HepG2 (cell line): Measurements from ENCODE around the gene LUZP1. TPM values are rescaled to one million over a fixed set of nuclear protein-coding genes. Genes with fewer than 3 reads are reported as not detected.

Experiments
- ATAC-seq: fragments of 200-7000 bp; cut with Tn5 transposase; 3 replicates; pipeline ENCODE4 v1.9.1; 2020; ENCODE audit warnings: mild to moderate bottlenecking, moderate library complexity
- BruUV-seq: library from RNA; stranded (reverse); fragments of 400-500 nt; replicated peaks from 2 replicates; lab custom pipeline; 2021; lab: Mats Ljungman, UMichigan
- CTCF ChIA-PET: fragments of 300-600 bp; formaldehyde crosslinking; extraction: SDS; loops from one replicate; lab custom pipeline; 2021; ENCODE audit warnings: low total read pairs, inconsistent platforms, low intra/inter-chr PET ratio; lab: Yijun Ruan, JAX
- POLR2A ChIA-PET: fragments of 350-600 bp; sonication (Branson Sonifier 250); formaldehyde crosslinking; loops from one replicate; lab custom pipeline; 2020; ENCODE audit warnings: antibody characterized with exemption, inconsistent platforms; lab: Yijun Ruan, JAX
- DNase-seq: peaks from one replicate; pipeline ENCODE4 v3.0.0-alpha.2; 2015; ENCODE audit warnings: low spot score
- FAIRE-seq: peaks from 3 replicates; lab custom pipeline; 2011; peaks lifted over from hg19 to GRCh38; lab: Jason Lieb, UNC
- H2AFZ ChIP-seq: one replicate; pipeline ENCODE4 v1.6.1; 2011; ENCODE audit warnings: low read length, inconsistent platforms
- H3K27ac ChIP-seq: fragments of 300-600 bp; 3 replicates; pipeline ENCODE4 v1.8.0; 2011; ENCODE audit warnings: mixed run types, mild to moderate bottlenecking, mixed read lengths, low read length, inconsistent platforms; ENCODE audit not compliant: insufficient read depth; ENCODE audit errors: extremely low read length
- H3K27me3 ChIP-seq, 2 experiments: fragments of 200-600 bp in 1 of 2; 2 replicates in 1 of 2; 3 replicates in 1 of 2; pipeline versions ENCODE4 v1.6.0 to v1.8.0; 2011; ENCODE audit warnings: low read length in 2 of 2, mild to moderate bottlenecking in 2 of 2, moderate library complexity in 2 of 2, inconsistent platforms in 1 of 2; ENCODE audit not compliant: insufficient read depth in 2 of 2, control insufficient read depth in 1 of 2
- H3K36me3 ChIP-seq, 2 experiments: fragments of 200-600 bp in 1 of 2; replicated peaks in 1 of 2; 2 replicates in 1 of 2; 3 replicates in 1 of 2; pipeline versions ENCODE4 v1.5.1 to v1.8.0; 2011; ENCODE audit warnings: low read length in 2 of 2, inconsistent platforms in 1 of 2; ENCODE audit not compliant: insufficient read depth in 2 of 2, control insufficient read depth in 1 of 2
- H3K4me1 ChIP-seq: 2 replicates; pipeline ENCODE4 v1.5.1; 2012; ENCODE audit warnings: low read length, inconsistent platforms; ENCODE audit not compliant: insufficient read depth
- H3K4me2 ChIP-seq: 2 replicates; pipeline ENCODE4 v1.6.0; 2011; ENCODE audit warnings: low read depth, low read length, inconsistent platforms
- H3K4me3 ChIP-seq, 3 experiments: fragments of 200-600 bp in 1 of 3; sonication (generic), shearing (Covaris generic) in 1 of 3; replicated peaks in 1 of 3; 2 replicates each; pipeline ENCODE4 v1.5.1; 2011 to 2016; ENCODE audit warnings: low read length in 3 of 3, inconsistent platforms in 2 of 3, low read depth in 2 of 3, mild to moderate bottlenecking in 2 of 3, control low read depth in 1 of 3, mixed read lengths in 1 of 3; ENCODE audit not compliant: insufficient read depth in 1 of 3
- H3K79me2 ChIP-seq: one replicate; pipeline ENCODE4 v1.6.1; 2011; ENCODE audit warnings: low read length, inconsistent platforms; ENCODE audit not compliant: insufficient read depth
- H3K9ac ChIP-seq: 2 replicates; pipeline ENCODE4 v1.6.0; 2011; ENCODE audit warnings: mild to moderate bottlenecking, low read depth, low read length, inconsistent platforms; ENCODE audit not compliant: insufficient read depth
- H3K9me3 ChIP-seq: 2 replicates; pipeline ENCODE4 v1.5.1; 2012; ENCODE audit warnings: mild to moderate bottlenecking, low read length
- H4K20me1 ChIP-seq: 2 replicates; pipeline ENCODE4 v1.6.0; 2011; ENCODE audit warnings: inconsistent platforms, mild to moderate bottlenecking, low read length, moderate library complexity; ENCODE audit not compliant: insufficient read depth
- HOXA9 ChIP-seq: sonication (generic); formaldehyde crosslinking; IDR thresholded peaks from 2 replicates; pipeline ENCODE4 v1.8.1; 2022; ENCODE audit warnings: missing genetic modification reagents, mild to moderate bottlenecking, moderate library complexity, borderline replicate concordance
- MAFG ChIP-seq: sonication (generic); formaldehyde crosslinking; IDR thresholded peaks from 2 replicates; pipeline ENCODE4 v1.5.1; 2020; ENCODE audit warnings: mild to moderate bottlenecking, missing genetic modification reagents
- MED13 ChIP-seq: sonication (generic); formaldehyde crosslinking; IDR thresholded peaks from 2 replicates; pipeline ENCODE4 v1.5.0; 2020; ENCODE audit warnings: missing genetic modification reagents
- RXRB ChIP-seq: IDR thresholded peaks from 2 replicates; pipeline ENCODE4 v1.6.1; 2016; ENCODE audit warnings: borderline replicate concordance, missing genetic modification reagents, missing compliant biosample characterization
- TBX2 ChIP-seq: sonication (generic); formaldehyde crosslinking; IDR thresholded peaks from 2 replicates; pipeline ENCODE4 v1.5.0; 2020; ENCODE audit warnings: missing genetic modification reagents, mild to moderate bottlenecking, borderline replicate concordance
- ZKSCAN5 ChIP-seq: sonication (generic); formaldehyde crosslinking; IDR thresholded peaks from 2 replicates; pipeline ENCODE4 v1.5.1; 2020; ENCODE audit warnings: mild to moderate bottlenecking, missing genetic modification reagents
- ZNF780A ChIP-seq: sonication (generic); formaldehyde crosslinking; IDR thresholded peaks from 2 replicates; pipeline ENCODE4 v1.8.0; 2022; ENCODE audit warnings: mild to moderate bottlenecking, missing genetic modification reagents, moderate library complexity
- ZNF891 ChIP-seq: sonication (generic); formaldehyde crosslinking; IDR thresholded peaks from 2 replicates; pipeline ENCODE4 v1.5.0; 2020; ENCODE audit warnings: mild to moderate bottlenecking, missing genetic modification reagents
- WGBS: methylation state at CpG from one replicate; pipeline ENCODE4 v1.1.6; 2017; ENCODE audit warnings: low lambda C conversion rate; 5-methylcytosine and 5-hydroxymethylcytosine counted together
- in situ Hi-C: cut with HindIII; loops from 2 replicates; pipeline ENCODE4 v1.10.0; 2017; ENCODE audit warnings: low pct_unique_long_range_greater_than_20kb; ENCODE audit not compliant: extremely low pct_ligation_motif_present
- intact Hi-C: fragments of 100-400 bp; cut with micrococcal nuclease; formaldehyde crosslinking; loops from one replicate; pipeline ENCODE4 v1.10.0; 2022; ENCODE audit not compliant: unreplicated experiment
- polyA plus RNA-seq, 8 experiments: library from polyadenylated mRNA; depleted of rRNA in 3 of 8; stranded (reverse) in 7 of 8; unstranded in 1 of 8; fragments of >200 nt; fragmentation: Illumina TruSeq in 4 of 8; extraction: Trizol in 4 of 8; gene quantifications; 2 replicates each; pipeline versions ENCODE4 v1.2.1 to v1.2.3, GENCODE V29; 2011 to 2016; ENCODE audit warnings: low read depth in 4 of 8, missing spikeins in 1 of 8, mixed read lengths in 1 of 8; ENCODE audit not compliant: insufficient read depth in 1 of 8
- total RNA-seq, 5 experiments: library from RNA; depleted of rRNA; stranded (reverse); fragments of >200 nt; fragmentation: Illumina TruSeq; extraction: Trizol; gene quantifications; 2 replicates each; pipeline ENCODE4 v1.2.3, GENCODE V29; 2016; ENCODE audit warnings: low read depth in 1 of 5
- TF ChIP-seq, protein P1 (sequence below): IDR thresholded peaks from 2 replicates; pipeline ENCODE4 v1.6.1; 2016; ENCODE audit warnings: control low read depth
- TF ChIP-seq, protein P2 (sequence below): sonication (generic); formaldehyde crosslinking; IDR thresholded peaks from 2 replicates; pipeline ENCODE4 v1.5.0; 2020; ENCODE audit warnings: mild to moderate bottlenecking, missing genetic modification reagents, moderate library complexity
- TF ChIP-seq, protein P3 (sequence below): sonication (generic); formaldehyde crosslinking; IDR thresholded peaks from 2 replicates; pipeline ENCODE4 v1.5.0; 2020; ENCODE audit warnings: missing genetic modification reagents
- TF ChIP-seq, protein P4 (sequence below): sonication (generic); formaldehyde crosslinking; IDR thresholded peaks from 2 replicates; pipeline ENCODE4 v1.5.1; 2020; ENCODE audit warnings: mild to moderate bottlenecking, missing genetic modification reagents, moderate library complexity
- TF ChIP-seq, protein P5 (sequence below): sonication (generic); formaldehyde crosslinking; IDR thresholded peaks from 2 replicates; pipeline ENCODE4 v1.5.1; 2020; ENCODE audit warnings: mild to moderate bottlenecking, missing genetic modification reagents, moderate library complexity

LUZP1 gene
- total and polyA plus RNA-seq, 2 of the 13 experiments (the other 11 are each of a cell fraction or from before 2014, with no cell fraction given) = 6.9 to 12.7 TPM

DNA sequence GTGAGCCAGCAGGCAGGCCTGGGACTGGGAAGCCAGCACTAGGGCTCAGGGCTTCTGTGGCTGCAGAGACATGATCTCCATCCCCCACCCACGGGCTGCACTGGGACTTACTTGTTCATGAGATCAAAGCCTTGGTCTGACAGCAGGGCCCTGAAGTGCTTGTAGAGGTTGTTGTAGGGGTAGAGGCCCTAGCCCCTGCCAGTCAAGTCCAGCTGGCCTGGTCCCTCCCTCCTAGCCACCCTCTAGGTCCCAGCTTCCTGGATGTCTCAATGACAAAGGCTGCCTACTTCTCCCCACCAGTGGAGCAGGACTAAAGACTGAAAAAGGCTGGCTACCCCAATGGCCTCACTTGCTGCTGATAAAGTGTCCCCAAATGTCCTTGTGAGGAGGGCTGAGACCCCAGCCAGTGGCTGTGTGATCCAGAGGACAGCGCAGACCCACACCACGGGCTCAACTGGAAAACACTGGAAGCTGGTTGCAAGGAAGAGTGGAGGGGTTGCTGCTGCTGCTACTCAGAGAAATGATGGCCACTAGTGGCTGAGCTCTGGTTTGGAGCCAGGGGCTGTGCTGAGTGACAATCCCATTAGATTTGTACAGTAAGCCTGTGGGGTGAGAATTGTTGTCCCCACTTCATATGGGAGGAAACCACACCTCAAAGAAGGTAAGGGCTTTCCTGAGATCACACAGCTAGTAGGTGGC is 47.2 kb upstream of the LUZP1 start:
- Histone ChIP-seq H3K9me3 (no peaks in the 10 kb centered on the region), H3K79me2 (no peaks in the 10 kb centered on the region), H3K27me3 (peaks cover 3 to 5% of the 10 kb centered on the region in 2 experiments; a peak in 3 of 5 replicates), H3K27ac (no peak overlapping the region), H3K4me3 (peak overlapping the region in 2 of 3 experiments; percentile 64 to 71; a peak in 2 of 6 replicates), H3K4me1 (peaks cover 17% of the 10 kb centered on the region), H2AFZ (no peak overlapping the region), H4K20me1 (no peaks in the 10 kb centered on the region), H3K9ac (peak overlapping the region; percentile 46; the same call in 1 of the 2 replicates), H3K36me3 (no peaks in the 10 kb centered on the region), H3K4me2 (peak overlapping the region; percentile 62)
- intact Hi-C loops = loop anchor here (10.0 kb wide), 1 partner anchor 59 kb away; no protein-coding TSS in a partner anchor
- CTCF ChIA-PET = no interaction called here
- POLR2A ChIA-PET = interaction anchor here (1.3 kb wide), 1 partner anchor 14 kb away, joined by 3 read pairs; no protein-coding TSS in a partner anchor
- WGBS = 7% methylated on average over 2 of the region's 3 CpGs
- in situ Hi-C loops = no loop called here
- BruUV-seq = no TSS peak
- ATAC-seq = peak; percentile 57
- no peak for FAIRE-seq
- peak; percentile 13 for DNase-seq
- TF ChIP-seq ZNF780A (CRISPR knock-in tag) (no peak), HOXA9 (CRISPR knock-in tag) (no peak), ZKSCAN5 (no peak), TBX2 (no peak), ZNF891 (CRISPR knock-in tag) (0 out of 2 replicates have a peak, but pooled peaks have one; percentile 20), MED13 (CRISPR knock-in tag) (no peak), MAFG (no peak), RXRB (CRISPR knock-in tag) (no peak)
- TF ChIP-seq, protein P1, sequence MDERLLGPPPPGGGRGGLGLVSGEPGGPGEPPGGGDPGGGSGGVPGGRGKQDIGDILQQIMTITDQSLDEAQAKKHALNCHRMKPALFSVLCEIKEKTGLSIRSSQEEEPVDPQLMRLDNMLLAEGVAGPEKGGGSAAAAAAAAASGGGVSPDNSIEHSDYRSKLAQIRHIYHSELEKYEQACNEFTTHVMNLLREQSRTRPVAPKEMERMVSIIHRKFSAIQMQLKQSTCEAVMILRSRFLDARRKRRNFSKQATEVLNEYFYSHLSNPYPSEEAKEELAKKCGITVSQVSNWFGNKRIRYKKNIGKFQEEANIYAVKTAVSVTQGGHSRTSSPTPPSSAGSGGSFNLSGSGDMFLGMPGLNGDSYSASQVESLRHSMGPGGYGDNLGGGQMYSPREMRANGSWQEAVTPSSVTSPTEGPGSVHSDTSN = peak; percentile 54; the same call in 1 of the 2 replicates
- TF ChIP-seq, protein P2, sequence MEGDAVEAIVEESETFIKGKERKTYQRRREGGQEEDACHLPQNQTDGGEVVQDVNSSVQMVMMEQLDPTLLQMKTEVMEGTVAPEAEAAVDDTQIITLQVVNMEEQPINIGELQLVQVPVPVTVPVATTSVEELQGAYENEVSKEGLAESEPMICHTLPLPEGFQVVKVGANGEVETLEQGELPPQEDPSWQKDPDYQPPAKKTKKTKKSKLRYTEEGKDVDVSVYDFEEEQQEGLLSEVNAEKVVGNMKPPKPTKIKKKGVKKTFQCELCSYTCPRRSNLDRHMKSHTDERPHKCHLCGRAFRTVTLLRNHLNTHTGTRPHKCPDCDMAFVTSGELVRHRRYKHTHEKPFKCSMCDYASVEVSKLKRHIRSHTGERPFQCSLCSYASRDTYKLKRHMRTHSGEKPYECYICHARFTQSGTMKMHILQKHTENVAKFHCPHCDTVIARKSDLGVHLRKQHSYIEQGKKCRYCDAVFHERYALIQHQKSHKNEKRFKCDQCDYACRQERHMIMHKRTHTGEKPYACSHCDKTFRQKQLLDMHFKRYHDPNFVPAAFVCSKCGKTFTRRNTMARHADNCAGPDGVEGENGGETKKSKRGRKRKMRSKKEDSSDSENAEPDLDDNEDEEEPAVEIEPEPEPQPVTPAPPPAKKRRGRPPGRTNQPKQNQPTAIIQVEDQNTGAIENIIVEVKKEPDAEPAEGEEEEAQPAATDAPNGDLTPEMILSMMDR (CRISPR knock-in tag) = 0 out of 2 replicates have a peak, but pooled peaks have one; percentile 13
- TF ChIP-seq, protein P3, sequence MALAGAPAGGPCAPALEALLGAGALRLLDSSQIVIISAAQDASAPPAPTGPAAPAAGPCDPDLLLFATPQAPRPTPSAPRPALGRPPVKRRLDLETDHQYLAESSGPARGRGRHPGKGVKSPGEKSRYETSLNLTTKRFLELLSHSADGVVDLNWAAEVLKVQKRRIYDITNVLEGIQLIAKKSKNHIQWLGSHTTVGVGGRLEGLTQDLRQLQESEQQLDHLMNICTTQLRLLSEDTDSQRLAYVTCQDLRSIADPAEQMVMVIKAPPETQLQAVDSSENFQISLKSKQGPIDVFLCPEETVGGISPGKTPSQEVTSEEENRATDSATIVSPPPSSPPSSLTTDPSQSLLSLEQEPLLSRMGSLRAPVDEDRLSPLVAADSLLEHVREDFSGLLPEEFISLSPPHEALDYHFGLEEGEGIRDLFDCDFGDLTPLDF (CRISPR knock-in tag) = no peak
- TF ChIP-seq, protein P4, sequence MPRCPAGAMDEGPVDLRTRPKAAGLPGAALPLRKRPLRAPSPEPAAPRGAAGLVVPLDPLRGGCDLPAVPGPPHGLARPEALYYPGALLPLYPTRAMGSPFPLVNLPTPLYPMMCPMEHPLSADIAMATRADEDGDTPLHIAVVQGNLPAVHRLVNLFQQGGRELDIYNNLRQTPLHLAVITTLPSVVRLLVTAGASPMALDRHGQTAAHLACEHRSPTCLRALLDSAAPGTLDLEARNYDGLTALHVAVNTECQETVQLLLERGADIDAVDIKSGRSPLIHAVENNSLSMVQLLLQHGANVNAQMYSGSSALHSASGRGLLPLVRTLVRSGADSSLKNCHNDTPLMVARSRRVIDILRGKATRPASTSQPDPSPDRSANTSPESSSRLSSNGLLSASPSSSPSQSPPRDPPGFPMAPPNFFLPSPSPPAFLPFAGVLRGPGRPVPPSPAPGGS (CRISPR knock-in tag) = 0 out of 2 replicates have a peak, but pooled peaks have one; percentile 37
- TF ChIP-seq, protein P5, sequence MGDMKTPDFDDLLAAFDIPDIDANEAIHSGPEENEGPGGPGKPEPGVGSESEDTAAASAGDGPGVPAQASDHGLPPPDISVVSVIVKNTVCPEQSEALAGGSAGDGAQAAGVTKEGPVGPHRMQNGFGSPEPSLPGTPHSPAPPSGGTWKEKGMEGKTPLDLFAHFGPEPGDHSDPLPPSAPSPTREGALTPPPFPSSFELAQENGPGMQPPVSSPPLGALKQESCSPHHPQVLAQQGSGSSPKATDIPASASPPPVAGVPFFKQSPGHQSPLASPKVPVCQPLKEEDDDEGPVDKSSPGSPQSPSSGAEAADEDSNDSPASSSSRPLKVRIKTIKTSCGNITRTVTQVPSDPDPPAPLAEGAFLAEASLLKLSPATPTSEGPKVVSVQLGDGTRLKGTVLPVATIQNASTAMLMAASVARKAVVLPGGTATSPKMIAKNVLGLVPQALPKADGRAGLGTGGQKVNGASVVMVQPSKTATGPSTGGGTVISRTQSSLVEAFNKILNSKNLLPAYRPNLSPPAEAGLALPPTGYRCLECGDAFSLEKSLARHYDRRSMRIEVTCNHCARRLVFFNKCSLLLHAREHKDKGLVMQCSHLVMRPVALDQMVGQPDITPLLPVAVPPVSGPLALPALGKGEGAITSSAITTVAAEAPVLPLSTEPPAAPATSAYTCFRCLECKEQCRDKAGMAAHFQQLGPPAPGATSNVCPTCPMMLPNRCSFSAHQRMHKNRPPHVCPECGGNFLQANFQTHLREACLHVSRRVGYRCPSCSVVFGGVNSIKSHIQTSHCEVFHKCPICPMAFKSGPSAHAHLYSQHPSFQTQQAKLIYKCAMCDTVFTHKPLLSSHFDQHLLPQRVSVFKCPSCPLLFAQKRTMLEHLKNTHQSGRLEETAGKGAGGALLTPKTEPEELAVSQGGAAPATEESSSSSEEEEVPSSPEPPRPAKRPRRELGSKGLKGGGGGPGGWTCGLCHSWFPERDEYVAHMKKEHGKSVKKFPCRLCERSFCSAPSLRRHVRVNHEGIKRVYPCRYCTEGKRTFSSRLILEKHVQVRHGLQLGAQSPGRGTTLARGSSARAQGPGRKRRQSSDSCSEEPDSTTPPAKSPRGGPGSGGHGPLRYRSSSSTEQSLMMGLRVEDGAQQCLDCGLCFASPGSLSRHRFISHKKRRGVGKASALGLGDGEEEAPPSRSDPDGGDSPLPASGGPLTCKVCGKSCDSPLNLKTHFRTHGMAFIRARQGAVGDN (CRISPR knock-in tag) = peak; percentile 27; the same call in 1 of the 2 replicates
